Endothelial cell of hepatic sinusoid (primary cell): ENCODE data around the gene FJX1.

Experiments used
- in situ Hi-C: cut with HindIII; loops from 2 replicates; pipeline ENCODE4 v1.10.0; 2017; ENCODE audit warnings: low sequenced_read_pairs

The FJX1 gene

GRCh38 chr11:35605706-35606105 is 12.6 kb upstream of the FJX1 start:
- in situ Hi-C loops = loop anchor here (5.0 kb wide), 1 partner anchor 652 kb away; no protein-coding TSS in a partner anchor

- in situ Hi-C loops = loop anchor here (5.0 kb wide), 1 partner anchor 651 kb away; no protein-coding TSS in a partner anchor
Measured at GRCh38 chr11:35606206-35606605, 12.1 kb upstream of the FJX1 start.

- in situ Hi-C loops = loop anchor here (5.0 kb wide), 1 partner anchor 649 kb away; no protein-coding TSS in a partner anchor
Measured at GRCh38 chr11:35608502-35608901, 9.8 kb upstream of the FJX1 start.

GRCh38 chr11:35609656-35610055 is 8.6 kb upstream of the FJX1 start:
- in situ Hi-C loops = loop anchor here (5.0 kb wide), 1 partner anchor 648 kb away; no protein-coding TSS in a partner anchor

- in situ Hi-C loops = no loop called here
Measured at GRCh38 chr11:35610631-35611030, 7.6 kb upstream of the FJX1 start.

GRCh38 chr11:35611741-35612140 is 6.5 kb upstream of the FJX1 start:
- in situ Hi-C loops = no loop called here

GRCh38 chr11:35614939-35615569 is 3.2 kb upstream of the FJX1 start:
- in situ Hi-C loops = no loop called here

- in situ Hi-C loops = no loop called here
Measured at GRCh38 chr11:35615921-35616900, 2.0 kb upstream of the FJX1 start.

GRCh38 chr11:35617316-35617686 is 959 bp upstream of the FJX1 start:
- in situ Hi-C loops = no loop called here

- in situ Hi-C loops = no loop called here
Measured at GRCh38 chr11:35618497-35619115, 346 bp downstream of the FJX1 start.

- in situ Hi-C loops = no loop called here
Measured at GRCh38 chr11:35619116-35619854, 1.0 kb downstream of the FJX1 start.

- in situ Hi-C loops = loop anchor here (10.0 kb wide), 1 partner anchor 65 kb away; no protein-coding TSS in a partner anchor
Measured at GRCh38 chr11:35619855-35620640, 1.8 kb downstream of the FJX1 start.

GRCh38 chr11:35620795-35621194 is 2.5 kb downstream of the FJX1 start:
- in situ Hi-C loops = loop anchor here (10.0 kb wide), 1 partner anchor 64 kb away; no protein-coding TSS in a partner anchor

- in situ Hi-C loops = loop anchor here (10.0 kb wide), 1 partner anchor 63 kb away; no protein-coding TSS in a partner anchor
Measured at GRCh38 chr11:35621620-35622019, 3.4 kb downstream of the FJX1 start.

- in situ Hi-C loops = loop anchor here (10.0 kb wide), 1 partner anchor 63 kb away; no protein-coding TSS in a partner anchor
Measured at GRCh38 chr11:35622070-35622469, 3.8 kb downstream of the FJX1 start.

GRCh38 chr11:35623621-35624168 is 5.4 kb downstream of the FJX1 start:
- in situ Hi-C loops = loop anchor here (10.0 kb wide), 1 partner anchor 61 kb away; no protein-coding TSS in a partner anchor

- in situ Hi-C loops = loop anchor here (10.0 kb wide), 1 partner anchor 60 kb away; no protein-coding TSS in a partner anchor
Measured at GRCh38 chr11:35624316-35624715, 6.1 kb downstream of the FJX1 start.

- in situ Hi-C loops = loop anchor here (10.0 to 25.0 kb wide), 2 partner anchors 60 to 188 kb away; no protein-coding TSS in a partner anchor
Measured at GRCh38 chr11:35624781-35625180, 6.5 kb downstream of the FJX1 start.

- in situ Hi-C loops = loop anchor here (10.0 to 25.0 kb wide), 2 partner anchors 58 to 186 kb away; no protein-coding TSS in a partner anchor
Measured at GRCh38 chr11:35626501-35626900, 8.2 kb downstream of the FJX1 start.
